NCI-H2081 (cell line): ENCODE data around the gene PRM1.
A peak's percentile ranks its signal among the peaks of the same experiment; 100 is the strongest.

ENCODE experiments used
- DNase-seq, 2 experiments: peaks; one replicate each; lab custom pipeline; 2025; lab: John Stamatoyannopoulos, UW

The PRM1 gene

GRCh38 chr16:11273721-11274324 is 7.3 kb downstream of the PRM1 start:
- no peak for DNase-seq

- no peak for DNase-seq
These were observed 8.0 kb downstream of the PRM1 start, which contains the start of gene PRM3 for GRCh38 chr16:11272921-11273720. TSS of gene PRM3 (minus strand) at chr16:11273629. CDS start at chr16:11273595, 34 bp downstream.

GRCh38 chr16:11272484-11272883 is 8.6 kb downstream of the PRM1 start:
- DNase-seq: no peak

GRCh38 chr16:11271610-11272009 is 9.5 kb downstream of the PRM1 start:
- DNase-seq: no peak

GRCh38 chr16:11270602-11271162 is 10.4 kb downstream of the PRM1 start:
- no peak for DNase-seq

- DNase-seq: no peak
These were observed 12.2 kb downstream of the PRM1 start, which contains the start of gene TNP2 for GRCh38 chr16:11268921-11269375. TSS of gene TNP2 (minus strand) at chr16:11269325. CDS start at chr16:11269262, 63 bp downstream.

- no peak for DNase-seq
These were observed 16.0 kb downstream of the PRM1 start for GRCh38 chr16:11265124-11265523.

GRCh38 chr16:11264155-11264832 is 16.8 kb downstream of the PRM1 start:
- DNase-seq: no peak

- no peak for DNase-seq
These were observed 17.4 kb downstream of the PRM1 start for GRCh38 chr16:11263737-11264136.

- no peak for DNase-seq
These were observed 18.2 kb downstream of the PRM1 start for GRCh38 chr16:11262915-11263314.

- DNase-seq: no peak
These were observed 20.5 kb downstream of the PRM1 start for GRCh38 chr16:11260596-11260966.

- no peak for DNase-seq
These were observed 21.2 kb downstream of the PRM1 start for GRCh38 chr16:11259655-11260595.

- DNase-seq: no peak
These were observed 22.3 kb downstream of the PRM1 start for GRCh38 chr16:11258553-11259492.

GRCh38 chr16:11257131-11257938 is 23.8 kb downstream of the PRM1 start:
- peak; percentile 54 to 78 for DNase-seq

- DNase-seq: no peak
These were observed 24.4 kb downstream of the PRM1 start for GRCh38 chr16:11256661-11257130.

- DNase-seq: peak; percentile 65 to 78
These were observed 25.1 kb downstream of the PRM1 start, which contains the start of gene SOCS1 for GRCh38 chr16:11255737-11256660. TSS of gene SOCS1 (minus strand) at chr16:11256204. CDS start at chr16:11255478, 726 bp downstream.

- DNase-seq: peak in 1 of 2 experiments; percentile 36
These were observed 26.0 kb downstream of the PRM1 start for GRCh38 chr16:11254913-11255736.
